Measurements from ENCODE around the gene NAP1L4.
A peak's percentile ranks its signal among the peaks of the same experiment; 100 is the strongest.

The NAP1L4 gene

GRCh38 chr11:2934021-2934550, 58.0 kb downstream of the NAP1L4 start:
- no peak for DNase-seq

- DNase-seq = no peak
Measured at GRCh38 chr11:2933375-2934020, 58.6 kb downstream of the NAP1L4 start.

GRCh38 chr11:2932850-2933251, 59.3 kb downstream of the NAP1L4 start:
- DNase-seq = no peak

- DNase-seq = no peak
Measured at GRCh38 chr11:2931771-2932738, 60.1 kb downstream of the NAP1L4 start.

- no peak for DNase-seq
Measured at GRCh38 chr11:2931420-2931746, 60.7 kb downstream of the NAP1L4 start.

- peak; percentile 62 for DNase-seq
Measured at GRCh38 chr11:2930704-2931419, 61.3 kb downstream of the NAP1L4 start.

GRCh38 chr11:2929950-2930703, 62.0 kb downstream of the NAP1L4 start:
- DNase-seq = peak; percentile 7

- DNase-seq = no peak
Measured at GRCh38 chr11:2929531-2929949, 62.6 kb downstream of the NAP1L4 start.

GRCh38 chr11:2928605-2929530, 63.3 kb downstream of the NAP1L4 start, which contains the start of gene PHLDA2:
Gene PHLDA2, minus strand, starts transcription at chr11:2929420. Its CDS starts 56 bp downstream, at chr11:2929364.
- DNase-seq = no peak

GRCh38 chr11:2927851-2928604, 64.1 kb downstream of the NAP1L4 start:
- no peak for DNase-seq

GRCh38 chr11:2927121-2927800, 64.9 kb downstream of the NAP1L4 start:
- DNase-seq = no peak

GRCh38 chr11:2926611-2927051, 65.5 kb downstream of the NAP1L4 start:
- no peak for DNase-seq

GRCh38 chr11:2924821-2925675, 67.1 kb downstream of the NAP1L4 start:
- no peak for DNase-seq

- DNase-seq = no peak
Measured at GRCh38 chr11:2924381-2924780, 67.7 kb downstream of the NAP1L4 start.

- no peak for DNase-seq
Measured at GRCh38 chr11:2923446-2924375, 68.4 kb downstream of the NAP1L4 start.

GRCh38 chr11:2922655-2923054, 69.5 kb downstream of the NAP1L4 start:
- no peak for DNase-seq

- DNase-seq = no peak
Measured at GRCh38 chr11:2921742-2922493, 70.2 kb downstream of the NAP1L4 start.
